ENCODE measurements around the gene ZKSCAN2.

DNA sequence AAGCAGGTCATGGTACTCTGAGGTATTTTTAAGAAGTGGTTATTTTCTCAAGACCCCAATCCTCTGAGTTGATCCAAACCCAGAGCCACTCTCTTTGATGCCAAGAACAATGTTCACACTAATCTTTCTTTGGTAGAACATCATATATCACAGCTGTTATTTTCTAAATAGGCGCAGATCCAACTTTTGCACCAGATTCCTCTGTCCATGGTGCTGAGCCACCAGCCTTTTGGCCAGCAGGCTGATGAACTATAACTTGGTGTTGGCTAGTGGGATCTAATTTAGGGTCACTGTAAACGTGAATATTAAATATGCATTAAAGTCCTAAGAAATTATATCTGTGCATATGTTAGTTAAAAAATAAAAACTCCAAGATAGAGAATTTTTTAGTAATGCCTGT is 7.0 kb upstream of the ZKSCAN2 start:
- TF ChIP-seq, protein P1, sequence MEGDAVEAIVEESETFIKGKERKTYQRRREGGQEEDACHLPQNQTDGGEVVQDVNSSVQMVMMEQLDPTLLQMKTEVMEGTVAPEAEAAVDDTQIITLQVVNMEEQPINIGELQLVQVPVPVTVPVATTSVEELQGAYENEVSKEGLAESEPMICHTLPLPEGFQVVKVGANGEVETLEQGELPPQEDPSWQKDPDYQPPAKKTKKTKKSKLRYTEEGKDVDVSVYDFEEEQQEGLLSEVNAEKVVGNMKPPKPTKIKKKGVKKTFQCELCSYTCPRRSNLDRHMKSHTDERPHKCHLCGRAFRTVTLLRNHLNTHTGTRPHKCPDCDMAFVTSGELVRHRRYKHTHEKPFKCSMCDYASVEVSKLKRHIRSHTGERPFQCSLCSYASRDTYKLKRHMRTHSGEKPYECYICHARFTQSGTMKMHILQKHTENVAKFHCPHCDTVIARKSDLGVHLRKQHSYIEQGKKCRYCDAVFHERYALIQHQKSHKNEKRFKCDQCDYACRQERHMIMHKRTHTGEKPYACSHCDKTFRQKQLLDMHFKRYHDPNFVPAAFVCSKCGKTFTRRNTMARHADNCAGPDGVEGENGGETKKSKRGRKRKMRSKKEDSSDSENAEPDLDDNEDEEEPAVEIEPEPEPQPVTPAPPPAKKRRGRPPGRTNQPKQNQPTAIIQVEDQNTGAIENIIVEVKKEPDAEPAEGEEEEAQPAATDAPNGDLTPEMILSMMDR (IDR thresholded peaks at IDR 0.05) = no peak
- no peak for TF ChIP-seq POLR2A (IDR thresholded peaks at IDR 0.05)
